Activated T-cell treated with anti-CD3 and anti-CD28 coated beads, Interleukin-2, amount 50 U/mL, for 24 hours (primary cell): ENCODE data around the gene HSD17B13.
"Not testable (repeated sequence)": the region's sequence is repeated elsewhere in the genome, so short reads cannot be mapped to it uniquely, and the experiment has no call there.

Experiments used
- DNase-seq: peaks from one replicate; pipeline ENCODE4 v3.0.0-alpha.2; 2020
- H3K27ac Mint-ChIP-seq: 2 replicates; pipeline ENCODE4 v1.8.0; 2020; ENCODE audit warnings: mild to moderate bottlenecking, mixed read lengths
- H3K27me3 Mint-ChIP-seq: 2 replicates; pipeline ENCODE4 v1.8.0; 2020; ENCODE audit warnings: mixed read lengths
- H3K36me3 Mint-ChIP-seq: 2 replicates; pipeline ENCODE4 v1.8.0; 2020; ENCODE audit warnings: low read depth, mixed read lengths
- H3K4me1 Mint-ChIP-seq: 2 replicates; pipeline ENCODE4 v1.8.0; 2020; ENCODE audit warnings: low read depth, mixed read lengths
- H3K4me3 Mint-ChIP-seq: 2 replicates; pipeline ENCODE4 v1.8.0; 2020; ENCODE audit warnings: mild to moderate bottlenecking, moderate library complexity, mixed read lengths
- H3K9me3 Mint-ChIP-seq: 2 replicates; pipeline ENCODE4 v1.8.0; 2020; ENCODE audit warnings: mixed read lengths

The HSD17B13 gene

GRCh38 chr4:87337361-87337760 lies 14.7 kb upstream of the HSD17B13 start:
- no peak for DNase-seq
- Mint-ChIP-seq H3K27ac (no peak overlapping the region), H3K9me3 (peaks cover 23% of the 10 kb centered on the region), H3K36me3 (peaks cover 89% of the 10 kb centered on the region), H3K4me1 (no peaks in the 10 kb centered on the region), H3K27me3 (no peaks in the 10 kb centered on the region), H3K4me3 (no peak overlapping the region)

GRCh38 chr4:87333267-87333666 lies 10.6 kb upstream of the HSD17B13 start:
- no peak for DNase-seq
- H3K4me1 Mint-ChIP-seq: no peaks in the 10 kb centered on the region
- H3K36me3 Mint-ChIP-seq: peaks cover 51% of the 10 kb centered on the region
- peaks cover 56% of the 10 kb centered on the region for H3K9me3 Mint-ChIP-seq
- no peak overlapping the region for H3K4me3 Mint-ChIP-seq
- H3K27ac Mint-ChIP-seq: no peak overlapping the region
- H3K27me3 Mint-ChIP-seq: no peaks in the 10 kb centered on the region

DNA sequence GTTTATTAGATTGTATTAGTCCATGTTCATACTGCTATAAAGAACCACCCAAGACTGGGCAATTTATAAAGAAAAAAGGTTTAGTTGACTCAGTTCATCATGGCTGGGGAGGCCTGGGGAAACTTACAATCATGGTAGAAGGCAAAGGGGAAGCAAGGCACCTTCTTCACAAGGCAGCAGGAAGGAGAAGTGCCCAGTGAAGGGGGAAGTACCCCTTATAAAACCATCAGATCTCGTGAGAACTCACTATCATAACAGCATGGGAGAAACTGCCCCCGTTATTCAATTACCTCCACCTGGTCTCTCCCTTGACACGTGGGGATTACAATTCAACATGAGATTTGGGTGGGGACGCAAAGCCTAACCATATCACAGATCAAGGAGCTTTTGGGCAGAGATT lies 8.1 kb upstream of the HSD17B13 start:
- Mint-ChIP-seq H3K27ac (no peak overlapping the region), H3K4me3 (no peak overlapping the region), H3K27me3 (no peaks in the 10 kb centered on the region), H3K9me3 (peaks cover 56% of the 10 kb centered on the region), H3K4me1 (no peaks in the 10 kb centered on the region), H3K36me3 (peaks cover 26% of the 10 kb centered on the region)
- DNase-seq: no peak

DNA sequence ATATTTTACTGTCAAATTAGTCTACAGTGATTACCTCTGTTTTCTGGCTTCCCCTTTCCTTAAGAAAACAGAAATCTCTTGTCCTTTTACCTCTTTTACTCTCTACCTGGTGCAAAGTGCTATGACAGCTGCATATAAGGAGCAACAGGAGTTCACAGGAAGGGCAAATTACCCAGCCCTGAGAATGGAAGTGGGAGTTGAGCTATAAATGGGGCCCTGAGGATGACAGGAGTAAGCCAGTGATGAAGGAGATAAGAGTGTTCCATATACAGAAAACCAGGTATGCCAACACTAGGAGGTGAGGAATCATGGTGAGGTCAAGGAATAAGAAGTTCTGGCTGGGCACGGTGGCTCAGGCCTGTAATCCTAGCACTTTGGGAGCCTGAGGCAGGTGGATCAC lies 4.5 kb upstream of the HSD17B13 start:
- Mint-ChIP-seq H3K4me1 (no peaks in the 10 kb centered on the region), H3K36me3 (no peaks in the 10 kb centered on the region), H3K4me3 (no peak overlapping the region), H3K27ac (no peak overlapping the region), H3K27me3 (no peaks in the 10 kb centered on the region), H3K9me3 (peaks cover 31% of the 10 kb centered on the region)
- DNase-seq: no peak

- DNase-seq: no peak
- Mint-ChIP-seq H3K36me3 (no peaks in the 10 kb centered on the region), H3K4me1 (no peaks in the 10 kb centered on the region), H3K27me3 (no peaks in the 10 kb centered on the region), H3K27ac (no peak overlapping the region), H3K9me3 (peaks cover 24% of the 10 kb centered on the region), H3K4me3 (no peak overlapping the region)
Measured at GRCh38 chr4:87326460-87326859, 3.8 kb upstream of the HSD17B13 start.

- Mint-ChIP-seq H3K27me3 (no peaks in the 10 kb centered on the region), H3K27ac (no peak overlapping the region), H3K9me3 (no peaks in the 10 kb centered on the region), H3K4me3 (no peak overlapping the region), H3K4me1 (no peaks in the 10 kb centered on the region), H3K36me3 (no peaks in the 10 kb centered on the region)
- no peak for DNase-seq
Measured at GRCh38 chr4:87321888-87322287, 794 bp downstream of the HSD17B13 start.

DNA sequence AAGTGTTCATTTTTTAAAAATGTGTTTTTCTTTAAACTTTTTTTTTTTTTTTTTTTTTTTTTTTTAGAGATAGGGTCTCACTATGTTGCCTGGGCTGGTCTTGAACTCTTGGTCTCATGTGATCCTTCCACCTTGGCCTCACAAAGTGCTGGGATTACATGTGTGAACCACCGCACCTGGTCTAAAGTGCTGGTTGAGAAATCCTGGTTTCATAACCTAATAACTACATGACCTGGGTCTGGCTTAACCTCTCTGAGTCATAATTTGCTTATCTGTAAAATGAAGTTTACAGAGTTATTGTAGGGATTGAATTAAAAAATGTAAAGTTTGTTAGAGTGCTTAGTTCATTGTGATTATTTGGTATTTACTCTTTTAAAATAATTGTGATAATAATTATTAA lies 5.2 kb downstream of the HSD17B13 start:
- Mint-ChIP-seq H3K27me3 (no peaks in the 10 kb centered on the region), H3K4me3 (no peak overlapping the region), H3K9me3 (no peaks in the 10 kb centered on the region), H3K4me1 (no peaks in the 10 kb centered on the region), H3K36me3 (no peaks in the 10 kb centered on the region), H3K27ac (no peak overlapping the region)
- no peak for DNase-seq

DNA sequence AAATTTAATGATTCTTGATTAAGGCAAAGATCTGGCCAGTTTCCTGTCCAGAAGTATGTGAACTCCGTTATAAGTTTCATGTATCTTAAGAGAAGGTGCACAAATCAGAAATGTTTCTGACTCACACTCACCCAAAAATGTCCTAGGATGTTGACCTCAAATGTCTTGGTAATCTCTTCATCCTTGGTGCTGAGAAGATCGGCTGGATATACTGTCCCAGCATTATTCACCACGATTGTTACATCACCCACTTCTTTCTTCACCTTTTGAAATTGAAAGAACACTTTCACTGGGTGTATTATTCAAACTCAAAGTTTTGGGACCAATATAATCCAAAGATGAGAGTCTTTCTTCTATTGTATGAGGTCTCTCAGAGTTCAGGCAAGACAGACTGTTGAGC lies 5.7 kb downstream of the HSD17B13 start:
- H3K27ac Mint-ChIP-seq: no peak overlapping the region

GRCh38 chr4:87315000-87315399 lies 7.7 kb downstream of the HSD17B13 start:
- not testable (repeated sequence) for H3K27ac Mint-ChIP-seq, H3K4me1 Mint-ChIP-seq, H3K36me3 Mint-ChIP-seq, H3K27me3 Mint-ChIP-seq, H3K4me3 Mint-ChIP-seq, H3K9me3 Mint-ChIP-seq, DNase-seq

More for the DNA sequence above, 5.7 kb downstream of the HSD17B13 start:
- DNase-seq: no peak
- H3K4me1 Mint-ChIP-seq: no peaks in the 10 kb centered on the region
- no peak overlapping the region for H3K4me3 Mint-ChIP-seq
- no peaks in the 10 kb centered on the region for H3K9me3 Mint-ChIP-seq
- H3K27me3 Mint-ChIP-seq: no peaks in the 10 kb centered on the region
- H3K36me3 Mint-ChIP-seq: no peaks in the 10 kb centered on the region

DNA sequence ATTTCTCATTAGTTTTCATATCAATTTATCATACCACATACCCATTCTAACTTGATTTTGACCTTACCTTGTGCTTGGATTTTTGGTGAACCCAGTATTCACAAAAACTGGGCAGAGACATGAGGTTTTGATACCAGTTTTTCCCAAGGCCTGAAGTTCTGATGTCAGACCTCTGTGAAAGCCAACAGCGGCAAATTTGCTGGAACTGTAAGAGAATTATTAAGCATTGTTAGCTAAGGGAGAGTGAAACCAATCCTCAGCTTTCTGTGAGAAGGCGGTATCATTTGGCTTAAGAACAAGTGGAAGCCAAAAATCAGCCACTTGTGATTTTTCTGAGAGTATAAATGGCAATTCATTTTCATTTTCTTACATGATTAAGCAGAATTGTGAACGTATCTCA lies 8.9 kb downstream of the HSD17B13 start:
- H3K9me3 Mint-ChIP-seq: no peaks in the 10 kb centered on the region
- DNase-seq: no peak
- no peak overlapping the region for H3K4me3 Mint-ChIP-seq
- H3K27ac Mint-ChIP-seq: no peak overlapping the region
- no peaks in the 10 kb centered on the region for H3K27me3 Mint-ChIP-seq
- H3K4me1 Mint-ChIP-seq: no peaks in the 10 kb centered on the region
- H3K36me3 Mint-ChIP-seq: no peaks in the 10 kb centered on the region

DNA sequence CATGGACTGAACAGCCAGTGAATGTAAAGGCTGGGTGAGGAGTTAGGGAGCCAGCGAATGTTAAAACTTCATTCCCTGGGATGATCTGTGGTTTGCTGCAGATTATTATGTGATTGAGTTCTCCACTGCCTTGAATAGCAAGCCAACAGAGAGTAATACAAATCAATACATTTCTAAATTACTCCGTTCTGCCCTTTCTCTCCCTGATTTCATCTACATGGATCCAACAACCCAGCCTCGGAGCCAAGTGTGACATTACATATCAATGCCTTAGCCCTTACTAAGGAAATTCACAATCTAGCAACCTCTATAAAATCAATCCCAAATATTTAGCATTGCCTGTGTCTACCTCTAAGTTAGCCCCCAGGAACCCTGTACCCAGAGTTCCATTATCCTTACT lies 11.0 kb downstream of the HSD17B13 start:
- Mint-ChIP-seq H3K27ac (no peak overlapping the region), H3K9me3 (no peaks in the 10 kb centered on the region), H3K36me3 (no peaks in the 10 kb centered on the region), H3K4me3 (no peak overlapping the region), H3K4me1 (peaks cover 4% of the 10 kb centered on the region), H3K27me3 (no peaks in the 10 kb centered on the region)
- no peak for DNase-seq

DNA sequence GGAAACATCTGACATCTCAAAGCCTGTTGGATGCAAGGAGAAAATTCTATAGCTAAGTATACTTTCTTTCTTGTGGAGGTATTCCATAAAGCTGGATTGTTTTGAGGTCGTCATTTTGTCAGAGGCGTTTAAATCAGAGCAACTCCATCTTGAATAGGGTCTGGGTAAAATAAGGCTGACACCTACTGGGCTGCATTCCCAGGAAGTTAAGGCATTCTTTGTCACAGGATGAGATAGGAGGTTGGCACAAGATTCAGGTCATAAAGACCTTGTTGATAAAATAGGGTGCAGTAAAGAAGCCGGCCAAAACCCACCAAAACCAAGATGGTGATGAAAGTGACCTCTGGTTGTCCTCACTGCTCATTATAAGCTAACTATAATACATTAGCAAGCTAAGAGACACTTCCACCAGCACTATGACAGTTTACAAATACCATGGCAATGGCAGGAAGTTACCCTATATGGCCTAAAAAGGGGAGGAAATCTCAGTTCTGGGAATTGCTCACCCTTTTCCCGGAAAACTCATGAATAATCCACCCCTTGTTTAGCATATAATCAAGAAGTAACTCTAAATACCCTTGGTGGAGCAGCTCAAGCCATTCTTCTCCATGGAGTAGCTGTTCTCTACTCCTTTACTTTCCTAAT lies 11.9 kb downstream of the HSD17B13 start:
- peaks cover 7% of the 10 kb centered on the region for H3K4me1 Mint-ChIP-seq
- H3K36me3 Mint-ChIP-seq: no peaks in the 10 kb centered on the region
- H3K27ac Mint-ChIP-seq: no peak overlapping the region
- no peaks in the 10 kb centered on the region for H3K9me3 Mint-ChIP-seq
- H3K4me3 Mint-ChIP-seq: no peak overlapping the region
- H3K27me3 Mint-ChIP-seq: no peaks in the 10 kb centered on the region
- DNase-seq: no peak

GRCh38 chr4:87309625-87310024 lies 13.1 kb downstream of the HSD17B13 start:
- no peak for DNase-seq
- H3K27me3 Mint-ChIP-seq: no peaks in the 10 kb centered on the region
- H3K4me3 Mint-ChIP-seq: no peak overlapping the region
- H3K9me3 Mint-ChIP-seq: no peaks in the 10 kb centered on the region
- no peaks in the 10 kb centered on the region for H3K36me3 Mint-ChIP-seq
- no peak overlapping the region for H3K27ac Mint-ChIP-seq
- peaks cover 7% of the 10 kb centered on the region for H3K4me1 Mint-ChIP-seq

- Mint-ChIP-seq H3K27ac (no peak overlapping the region), H3K36me3 (no peaks in the 10 kb centered on the region), H3K9me3 (no peaks in the 10 kb centered on the region), H3K27me3 (no peaks in the 10 kb centered on the region), H3K4me1 (peaks cover 7% of the 10 kb centered on the region), H3K4me3 (no peak overlapping the region)
- DNase-seq: no peak
Measured at GRCh38 chr4:87306056-87306455, 16.6 kb downstream of the HSD17B13 start.

- Mint-ChIP-seq H3K4me1 (peaks cover 7% of the 10 kb centered on the region), H3K9me3 (no peaks in the 10 kb centered on the region), H3K27ac (no peak overlapping the region), H3K27me3 (no peaks in the 10 kb centered on the region), H3K4me3 (no peak overlapping the region), H3K36me3 (no peaks in the 10 kb centered on the region)
- DNase-seq: no peak
Measured at GRCh38 chr4:87305562-87305961, 17.1 kb downstream of the HSD17B13 start.
